Activated T-helper 1 cell treated with anti-CD3 and anti-CD28 coated beads, Interleukin-12 subunit alpha, Interleukin-12 subunit beta, Interleukin-2, Interleukin-4 antibody, amounts not matched to agents 30 ng/mL and 10 ng/mL and 1 ng/mL, durations not matched to agents 14 hours and 24 hours and 36 hours (primary cell): ENCODE data around the gene DEAF1. TPM values are rescaled to one million over a fixed set of nuclear protein-coding genes. Genes with fewer than 3 reads are reported as not detected.
A peak's percentile ranks its signal among the peaks of the same experiment; 100 is the strongest.
"Not testable (repeated sequence)": the region's sequence is repeated elsewhere in the genome, so short reads cannot be mapped to it uniquely, and the experiment has no call there.

Experiments used
- DNase-seq: peaks from one replicate; pipeline ENCODE4 v3.0.0; 2021; ENCODE audit warnings: low spot score
- H3K27ac Mint-ChIP-seq: one replicate; pipeline ENCODE4 v1.8.0; 2021; ENCODE audit warnings: mild to moderate bottlenecking, mixed read lengths
- H3K27me3 Mint-ChIP-seq: one replicate; pipeline ENCODE4 v1.8.0; 2022; ENCODE audit warnings: mild to moderate bottlenecking, moderate library complexity, mixed read lengths; ENCODE audit not compliant: insufficient read depth
- H3K36me3 Mint-ChIP-seq: one replicate; pipeline ENCODE4 v1.8.0; 2021; ENCODE audit warnings: low read depth, mixed read lengths
- H3K4me1 Mint-ChIP-seq: one replicate; pipeline ENCODE4 v1.8.0; 2021; ENCODE audit warnings: low read depth, mixed read lengths
- H3K4me3 Mint-ChIP-seq: one replicate; pipeline ENCODE4 v1.8.0; 2021; ENCODE audit warnings: mild to moderate bottlenecking, moderate library complexity, mixed read lengths
- H3K9me3 Mint-ChIP-seq: one replicate; pipeline ENCODE4 v1.8.0; 2021; ENCODE audit warnings: mixed read lengths
- intact Hi-C: fragments of 100-400 bp; cut with micrococcal nuclease; formaldehyde crosslinking; loops from one replicate; pipeline ENCODE4 v1.15.1; 2024
- total RNA-seq: library from RNA; stranded (reverse); gene quantifications from 2 replicates; pipeline ENCODE4 v1.2.3, GENCODE V29; 2022

The DEAF1 gene
- total RNA-seq, 1 donor from 2014 or later: 72.2 TPM

DNA sequence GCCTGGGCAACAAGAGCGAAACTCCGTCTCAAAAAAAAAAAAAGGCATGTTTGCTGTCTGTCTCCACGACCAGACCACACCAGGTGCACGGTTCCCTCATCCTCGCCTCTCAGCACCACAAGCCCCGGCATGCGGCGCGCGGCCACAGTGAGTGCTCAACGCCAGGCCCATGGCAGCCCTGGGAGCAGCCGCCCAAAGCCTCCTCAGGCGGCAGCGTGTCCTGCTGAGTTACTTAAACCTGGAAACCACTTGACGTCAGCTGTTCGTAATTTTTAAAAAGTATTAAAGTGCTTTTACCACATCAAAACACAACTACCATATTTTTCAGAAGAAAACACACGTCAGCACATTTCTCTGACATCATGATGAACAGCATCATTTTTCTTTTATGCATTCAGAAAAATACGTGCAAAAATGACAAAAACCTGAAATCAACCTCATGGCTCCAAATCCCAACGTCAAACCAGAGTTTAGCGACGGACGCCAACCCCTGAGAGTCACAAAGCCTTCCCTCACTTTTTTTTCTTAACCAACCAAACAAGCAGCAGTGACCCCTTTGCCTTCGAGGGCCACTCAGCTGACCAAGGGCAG is 2.1 kb downstream of the DEAF1 start:
- DNase-seq: peak; percentile 19
- peaks cover 2% of the 10 kb centered on the region for H3K27me3 Mint-ChIP-seq
- intact Hi-C loops: loop anchor here (10.0 kb wide), 1 partner anchor 692 kb away; the partner anchor contains the start of gene BRSK2

DNA sequence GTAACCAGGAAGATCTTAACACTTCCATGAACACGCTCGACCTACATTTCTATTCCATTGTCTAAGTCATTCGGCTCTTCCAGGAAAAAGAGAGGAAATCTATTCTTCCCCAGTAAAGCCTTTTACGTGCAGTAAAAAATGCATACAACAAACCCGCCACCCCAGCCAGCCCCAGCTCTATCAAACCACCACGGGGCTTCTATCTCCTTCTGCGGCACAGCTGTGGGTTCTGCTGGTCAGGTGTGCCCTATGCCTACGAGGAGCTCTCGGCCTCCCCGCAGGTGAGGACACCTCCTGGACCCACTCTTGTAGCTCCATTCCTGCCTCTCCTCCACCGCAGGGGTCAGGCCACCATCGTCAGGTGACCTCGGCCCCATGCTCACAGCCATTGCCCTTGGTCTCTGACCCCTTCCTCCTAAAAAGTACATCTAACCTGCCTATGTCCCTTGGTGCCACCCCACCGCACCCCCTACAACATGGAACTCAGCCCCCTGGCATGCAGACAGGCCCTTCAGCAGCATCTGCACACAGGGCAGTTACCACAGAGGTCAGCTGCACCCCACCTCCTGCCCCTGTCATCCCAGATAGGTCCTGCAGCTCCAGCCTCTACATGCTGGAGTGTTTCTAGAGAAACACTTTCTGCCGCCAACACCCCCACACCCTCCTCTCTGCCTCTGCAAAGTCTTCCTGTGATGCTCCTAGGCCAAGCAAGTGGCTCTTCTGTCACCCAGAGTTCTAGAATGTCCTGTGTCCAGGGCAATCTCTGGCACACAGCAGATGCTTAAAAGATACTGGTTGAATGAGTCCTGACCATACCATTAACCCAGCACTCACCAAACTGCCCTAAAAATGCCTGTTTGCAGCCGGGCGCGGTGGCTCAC is 3.1 kb downstream of the DEAF1 start:
- intact Hi-C loops: loop anchor here (10.0 kb wide), 1 partner anchor 693 kb away; the partner anchor contains the start of gene BRSK2
- H3K36me3 Mint-ChIP-seq: peaks cover 26% of the 10 kb centered on the region
- no peak for DNase-seq
- peak overlapping the region; percentile 88 for H3K4me3 Mint-ChIP-seq
- no peaks in the 10 kb centered on the region for H3K9me3 Mint-ChIP-seq
- peaks cover 2% of the 10 kb centered on the region for H3K27me3 Mint-ChIP-seq
- H3K27ac Mint-ChIP-seq: peak overlapping the region; percentile 56
- peaks cover 37% of the 10 kb centered on the region for H3K4me1 Mint-ChIP-seq

More for the DNA sequence above, 2.1 kb downstream of the DEAF1 start:
- Mint-ChIP-seq H3K4me3 (peak overlapping the region; percentile 88), H3K9me3 (no peaks in the 10 kb centered on the region), H3K27ac (peak overlapping the region; percentile 92), H3K4me1 (peaks cover 47% of the 10 kb centered on the region), H3K36me3 (peaks cover 22% of the 10 kb centered on the region)

DNA sequence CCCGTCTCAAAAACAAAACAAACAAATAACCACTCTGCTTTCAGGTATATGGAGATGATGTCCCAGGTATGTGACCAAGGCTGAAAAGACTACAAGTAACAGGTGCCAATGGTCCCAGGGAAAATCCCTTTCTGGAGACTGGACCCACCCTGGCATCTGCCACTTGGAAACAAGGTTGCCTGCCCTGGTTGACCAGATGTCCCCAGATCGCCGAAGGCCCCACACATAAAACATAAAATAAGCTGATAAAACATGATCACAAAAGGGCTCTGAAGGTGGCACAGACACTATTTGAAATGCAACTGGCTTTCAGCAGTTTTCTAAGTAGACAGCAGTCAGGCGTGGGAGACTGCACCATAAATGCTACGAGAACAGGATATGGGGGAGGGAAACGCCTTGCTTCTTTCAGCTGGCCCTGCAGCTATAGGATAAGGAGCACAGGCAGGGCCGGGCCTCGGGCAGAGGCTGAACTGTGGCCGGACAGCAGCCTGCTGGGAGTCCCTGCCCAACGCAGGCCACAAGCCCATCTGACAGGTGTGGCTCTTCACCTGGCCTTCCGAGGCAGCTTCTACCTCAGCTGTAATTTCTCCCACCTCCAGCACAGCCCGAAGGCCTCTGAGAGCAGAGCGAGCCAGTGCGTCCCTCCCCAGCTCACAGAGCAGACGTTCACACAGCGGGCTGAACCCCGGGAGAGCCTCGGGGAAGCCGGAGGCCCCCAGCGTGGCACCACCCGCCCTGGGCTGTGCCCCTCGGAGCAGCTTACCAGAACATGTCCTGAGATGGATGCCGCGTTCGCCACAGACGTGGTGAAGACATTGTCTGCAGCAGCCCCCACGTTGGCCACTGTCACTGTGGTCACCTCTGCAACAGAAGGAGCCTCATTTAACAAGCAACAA is 4.0 kb downstream of the DEAF1 start:
- no peak for DNase-seq
- H3K4me3 Mint-ChIP-seq: peak overlapping the region; percentile 30
- intact Hi-C loops: loop anchor here (10.0 kb wide), 1 partner anchor 694 kb away; the partner anchor contains the start of gene BRSK2
- peaks cover 32% of the 10 kb centered on the region for H3K4me1 Mint-ChIP-seq
- H3K9me3 Mint-ChIP-seq: no peaks in the 10 kb centered on the region
- peaks cover 33% of the 10 kb centered on the region for H3K36me3 Mint-ChIP-seq
- H3K27me3 Mint-ChIP-seq: peaks cover 2% of the 10 kb centered on the region
- H3K27ac Mint-ChIP-seq: peak overlapping the region; percentile 67

DNA sequence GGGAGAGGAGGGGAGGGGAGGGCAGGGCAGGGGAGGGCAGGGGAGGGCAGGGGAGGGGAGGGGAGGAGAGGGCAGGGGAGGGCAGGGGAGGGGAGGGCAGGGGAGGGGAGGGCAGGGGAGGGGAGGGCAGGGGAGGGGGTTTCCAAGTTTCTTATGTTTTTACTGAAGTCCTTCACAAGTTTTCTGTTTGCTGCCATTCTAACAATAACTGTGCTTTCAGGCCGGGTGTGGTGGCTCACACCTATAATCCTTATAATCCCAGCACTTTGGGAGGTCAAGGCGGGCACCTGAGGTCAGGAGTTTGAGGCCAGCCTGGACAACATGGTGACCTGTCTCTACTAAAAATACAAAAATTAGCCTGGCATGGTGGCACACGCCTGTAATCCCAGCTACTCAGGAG is 4.8 kb downstream of the DEAF1 start:
- H3K9me3 Mint-ChIP-seq, H3K4me3 Mint-ChIP-seq, H3K27me3 Mint-ChIP-seq, DNase-seq: not testable (repeated sequence)
- peaks cover 33% of the 10 kb centered on the region for H3K36me3 Mint-ChIP-seq
- H3K4me1 Mint-ChIP-seq: peaks cover 32% of the 10 kb centered on the region
- intact Hi-C loops: loop anchor here (10.0 kb wide), 1 partner anchor 695 kb away; the partner anchor contains the start of gene BRSK2
- H3K27ac Mint-ChIP-seq: peak overlapping the region; percentile 48

DNA sequence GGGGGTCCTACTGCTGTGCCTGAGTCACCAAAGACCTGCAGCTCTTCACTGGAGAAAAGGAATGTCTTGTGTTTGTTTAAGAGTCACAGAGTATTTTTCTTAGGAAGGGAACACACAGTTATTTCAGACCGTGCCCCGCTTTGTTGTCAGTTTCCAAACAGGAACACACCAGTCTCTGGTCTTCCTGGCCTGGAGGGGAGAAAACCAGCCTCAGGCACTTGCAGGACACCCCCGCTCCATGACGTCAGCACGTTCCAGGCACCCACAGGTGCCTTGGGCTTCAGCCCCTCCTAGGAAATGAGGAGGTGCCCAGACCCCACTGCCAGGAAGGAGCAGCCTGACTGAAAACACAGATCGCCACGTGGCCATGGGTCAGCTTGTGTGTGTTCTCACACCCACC is 5.4 kb downstream of the DEAF1 start:
- Mint-ChIP-seq H3K27ac (no peak overlapping the region), H3K36me3 (peaks cover 36% of the 10 kb centered on the region), H3K27me3 (peaks cover 2% of the 10 kb centered on the region), H3K4me1 (peaks cover 32% of the 10 kb centered on the region), H3K4me3 (no peak overlapping the region), H3K9me3 (no peaks in the 10 kb centered on the region)
- intact Hi-C loops: loop anchor here (10.0 kb wide), 1 partner anchor 695 kb away; the partner anchor contains the start of gene BRSK2
- no peak for DNase-seq

DNA sequence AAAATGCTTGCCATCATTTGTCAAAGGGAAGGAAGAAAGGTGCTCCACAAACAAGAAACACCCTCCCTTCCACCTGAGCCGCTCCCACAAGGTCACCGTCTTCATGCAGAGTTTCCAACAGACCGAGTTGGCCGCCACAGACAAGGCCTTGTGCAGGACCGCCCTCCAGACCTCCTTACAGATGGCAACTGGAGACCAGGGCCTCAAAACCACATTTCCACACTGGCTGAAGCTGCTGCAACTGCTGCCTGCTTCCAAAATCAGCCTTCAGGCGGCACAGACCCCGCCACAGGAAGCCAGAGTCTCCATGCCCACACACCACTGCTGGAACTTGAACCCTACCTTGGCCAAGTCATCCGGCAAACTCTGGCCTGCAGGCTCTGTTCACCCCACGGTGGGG is 6.3 kb downstream of the DEAF1 start:
- Mint-ChIP-seq H3K4me1 (peaks cover 30% of the 10 kb centered on the region), H3K9me3 (no peaks in the 10 kb centered on the region), H3K36me3 (peaks cover 44% of the 10 kb centered on the region), H3K27me3 (peaks cover 2% of the 10 kb centered on the region), H3K27ac (no peak overlapping the region), H3K4me3 (no peak overlapping the region)
- no peak for DNase-seq
- intact Hi-C loops: no loop called here

DNA sequence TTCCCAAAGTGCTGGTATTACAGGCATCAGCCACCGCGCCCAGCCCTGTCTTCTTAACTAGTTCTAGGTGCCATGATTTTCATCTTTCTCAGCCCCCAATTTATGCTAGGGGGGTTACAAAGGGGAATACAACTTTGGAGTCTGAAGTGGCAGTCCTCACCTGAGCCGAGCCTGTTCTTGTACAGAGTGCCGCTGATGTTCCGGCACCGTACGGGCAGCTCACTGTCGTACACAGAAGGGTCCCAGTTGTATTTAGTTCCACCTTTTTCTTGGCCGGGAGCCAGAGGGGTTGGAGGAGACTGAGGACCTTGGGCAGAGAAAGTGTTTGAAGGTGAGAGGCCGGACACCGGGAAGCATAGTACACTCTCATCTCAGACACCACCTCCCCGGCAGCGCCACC is 7.3 kb downstream of the DEAF1 start:
- H3K9me3 Mint-ChIP-seq: no peaks in the 10 kb centered on the region
- no peaks in the 10 kb centered on the region for H3K27me3 Mint-ChIP-seq
- peaks cover 21% of the 10 kb centered on the region for H3K4me1 Mint-ChIP-seq
- no peak overlapping the region for H3K27ac Mint-ChIP-seq
- no peak for DNase-seq
- H3K4me3 Mint-ChIP-seq: no peak overlapping the region
- H3K36me3 Mint-ChIP-seq: peaks cover 46% of the 10 kb centered on the region
- intact Hi-C loops: no loop called here

DNA sequence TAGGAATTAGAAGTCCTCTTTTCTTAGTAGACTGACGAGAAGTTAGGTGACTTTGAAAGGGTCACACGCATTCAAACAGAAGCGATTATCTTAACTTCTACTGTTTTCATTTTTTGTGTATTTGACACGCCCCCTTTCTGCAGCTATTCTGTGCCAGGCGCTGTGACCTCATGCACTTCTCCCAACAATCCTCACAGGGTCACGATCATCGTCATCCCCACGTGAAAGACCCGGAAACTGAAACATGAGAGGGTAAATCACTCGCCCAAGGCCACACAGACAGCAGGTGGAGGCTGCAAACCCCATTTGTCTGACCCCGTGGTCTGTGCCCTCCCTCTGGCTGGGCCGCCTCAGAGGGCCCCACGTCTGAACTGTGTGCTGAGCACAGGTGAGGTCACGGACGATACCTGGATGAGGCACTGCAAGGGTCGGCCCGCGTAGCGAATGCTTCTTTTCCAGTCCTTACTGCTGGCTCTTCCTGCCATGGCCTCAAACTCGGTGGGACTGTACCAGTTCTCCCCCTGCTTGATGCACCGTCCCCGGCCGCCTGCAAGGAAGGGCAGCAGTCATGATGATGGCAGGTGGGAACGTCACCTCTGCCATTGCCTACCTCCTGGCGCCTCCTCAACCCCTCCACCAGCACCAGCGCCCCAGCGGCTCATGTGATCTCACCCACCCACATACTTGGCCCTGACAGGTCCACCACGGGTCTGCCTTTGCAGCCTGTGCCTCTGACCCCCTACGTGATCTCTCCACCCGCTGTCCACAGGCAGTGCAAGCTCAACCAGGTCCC is 8.4 kb downstream of the DEAF1 start:
- no peak for DNase-seq
- peaks cover 49% of the 10 kb centered on the region for H3K36me3 Mint-ChIP-seq
- H3K9me3 Mint-ChIP-seq: no peaks in the 10 kb centered on the region
- H3K4me1 Mint-ChIP-seq: peaks cover 12% of the 10 kb centered on the region
- no peak overlapping the region for H3K27ac Mint-ChIP-seq
- intact Hi-C loops: no loop called here
- H3K4me3 Mint-ChIP-seq: no peak overlapping the region
- no peaks in the 10 kb centered on the region for H3K27me3 Mint-ChIP-seq

DNA sequence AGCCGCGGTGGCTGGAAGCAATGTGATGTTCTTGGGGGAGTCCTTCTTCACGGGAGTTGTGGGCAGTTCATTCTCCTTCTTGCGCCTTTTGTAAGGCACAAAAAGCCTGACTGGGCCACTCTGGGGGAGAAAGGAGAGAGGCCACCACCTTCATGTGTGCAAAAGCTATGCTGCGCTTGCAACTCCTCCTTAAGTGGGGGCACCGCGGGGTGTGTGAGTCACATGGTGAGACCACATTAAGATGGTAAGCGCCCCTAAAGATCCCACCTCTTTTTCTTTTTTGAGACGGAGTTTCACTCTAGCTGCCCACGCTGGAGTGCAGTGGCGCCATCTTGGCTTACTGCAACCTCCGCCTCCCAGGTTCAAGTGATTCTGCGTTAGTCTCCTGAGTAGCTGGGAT is 14.1 kb downstream of the DEAF1 start:
- H3K27me3 Mint-ChIP-seq: no peaks in the 10 kb centered on the region
- peaks cover 39% of the 10 kb centered on the region for H3K36me3 Mint-ChIP-seq
- no peaks in the 10 kb centered on the region for H3K4me1 Mint-ChIP-seq
- no peak overlapping the region for H3K4me3 Mint-ChIP-seq
- no peak overlapping the region for H3K27ac Mint-ChIP-seq
- no peak for DNase-seq
- intact Hi-C loops: no loop called here
- H3K9me3 Mint-ChIP-seq: no peaks in the 10 kb centered on the region

DNA sequence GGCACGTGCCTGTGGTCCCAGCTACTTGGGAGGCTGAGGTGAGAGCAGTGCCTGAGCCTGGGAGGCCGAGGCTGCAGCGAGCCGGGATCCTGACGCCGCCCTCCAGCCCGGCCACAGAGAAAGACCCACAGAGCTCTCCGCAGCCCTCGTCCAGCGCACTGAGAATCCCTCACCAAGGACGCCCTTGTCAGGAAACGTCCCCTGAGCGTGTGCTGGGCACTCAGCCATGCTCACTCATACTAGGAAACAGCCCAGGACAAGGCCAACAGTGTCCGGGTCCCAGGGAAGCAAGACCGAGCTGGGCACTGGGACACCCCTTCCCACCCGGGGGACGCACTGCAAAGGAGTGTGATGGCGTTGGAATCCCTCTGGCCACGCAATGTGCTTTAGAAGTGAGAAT is 14.5 kb downstream of the DEAF1 start:
- H3K27me3 Mint-ChIP-seq: no peaks in the 10 kb centered on the region
- no peak for DNase-seq
- H3K9me3 Mint-ChIP-seq: no peaks in the 10 kb centered on the region
- H3K4me3 Mint-ChIP-seq: no peak overlapping the region
- intact Hi-C loops: no loop called here
- no peak overlapping the region for H3K27ac Mint-ChIP-seq
- H3K36me3 Mint-ChIP-seq: peaks cover 39% of the 10 kb centered on the region
- H3K4me1 Mint-ChIP-seq: no peaks in the 10 kb centered on the region

DNA sequence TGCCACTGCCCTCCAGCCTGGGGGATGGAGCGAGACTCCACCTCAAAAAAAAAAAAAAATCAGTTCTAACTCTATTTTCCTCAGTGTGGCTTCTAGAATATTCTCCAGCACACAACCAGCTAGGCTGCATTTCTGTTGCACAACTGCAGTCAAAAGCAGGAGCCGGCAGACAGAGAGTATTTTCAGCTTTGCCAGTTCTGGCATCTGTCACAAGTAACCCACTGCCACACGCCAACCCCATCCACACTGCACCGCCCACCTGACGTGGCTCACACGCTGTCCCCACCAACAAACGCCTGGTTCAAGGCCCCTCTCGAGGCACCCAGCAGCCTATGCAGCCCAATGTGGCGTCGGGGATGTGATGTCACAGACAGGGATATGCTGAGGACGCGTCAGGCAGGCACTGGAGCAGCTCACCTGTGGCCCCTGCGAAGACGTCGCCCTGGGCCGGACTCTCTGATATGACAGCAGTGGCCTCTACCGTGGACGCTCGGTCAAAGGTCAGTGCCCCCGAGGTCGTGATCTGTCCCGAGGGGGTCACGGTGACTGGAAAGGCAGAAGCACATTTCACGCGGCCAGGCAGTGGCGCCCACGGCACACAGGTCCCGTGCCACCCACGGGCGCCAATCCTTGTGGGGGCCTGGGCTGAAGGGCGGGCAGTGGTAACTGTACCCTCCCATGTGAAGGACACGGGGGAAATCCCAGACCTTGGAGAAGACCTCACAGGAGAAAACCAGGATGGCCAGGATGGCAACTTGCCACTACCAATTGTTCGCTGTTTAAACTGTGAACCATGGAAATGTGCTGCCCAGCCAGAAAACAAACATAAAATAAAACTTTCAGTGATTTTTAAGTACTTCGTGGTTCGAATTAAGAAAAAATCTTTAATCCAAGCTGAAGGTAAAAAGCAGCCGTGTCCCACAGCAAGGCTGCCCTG is 15.5 kb downstream of the DEAF1 start:
- intact Hi-C loops: no loop called here
- Mint-ChIP-seq H3K9me3 (no peaks in the 10 kb centered on the region), H3K27me3 (no peaks in the 10 kb centered on the region), H3K4me3 (no peak overlapping the region), H3K36me3 (peaks cover 36% of the 10 kb centered on the region), H3K4me1 (no peaks in the 10 kb centered on the region), H3K27ac (no peak overlapping the region)
- DNase-seq: no peak
